SK-N-SH treated with all-trans-retinoic acid at 6 μM for 48 hours (cell line): Measurements from ENCODE around the gene TTLL4.

Source experiments
- ATAC-seq: fragments of 200-7000 bp; cut with Tn5 transposase; 3 replicates; pipeline ENCODE4 v1.9.1; 2020; ENCODE audit warnings: mild to moderate bottlenecking, moderate library complexity
- BACH2 ChIP-seq: fragments of 250-450 bp; sonication (Bioruptor Pico); IDR thresholded peaks from 2 replicates; pipeline ENCODE4 v1.9.0; 2021; ENCODE audit warnings: mild to moderate bottlenecking, borderline replicate concordance
- CSDC2 ChIP-seq: fragments of 250-450 bp; sonication (Bioruptor Pico); IDR thresholded peaks from 2 replicates; pipeline ENCODE4 v1.5.0; 2020; ENCODE audit warnings: mild to moderate bottlenecking, moderate library complexity
- ESRRG ChIP-seq: fragments of 250-450 bp; sonication (Bioruptor Pico); IDR thresholded peaks from 2 replicates; pipeline ENCODE4 v1.6.1; 2021; ENCODE audit warnings: mild to moderate bottlenecking
- GLIS3 ChIP-seq: fragments of 250-450 bp; sonication (Bioruptor Pico); IDR thresholded peaks from 2 replicates; pipeline ENCODE4 v1.5.0; 2020; ENCODE audit warnings: mild to moderate bottlenecking, moderate library complexity
- ISL1 ChIP-seq: fragments of 250-450 bp; sonication (Bioruptor Pico); IDR thresholded peaks from 2 replicates; pipeline ENCODE4 v2.1.2; 2022; ENCODE audit warnings: mild to moderate bottlenecking, moderate library complexity
- OSR1 ChIP-seq: fragments of 250-450 bp; sonication (Bioruptor Pico); IDR thresholded peaks from 2 replicates; pipeline ENCODE4 v1.8.0; 2022; ENCODE audit warnings: moderate library complexity, mild to moderate bottlenecking, inconsistent platforms
- PPARA ChIP-seq: fragments of 250-450 bp; sonication (Bioruptor Pico); IDR thresholded peaks from 2 replicates; pipeline ENCODE4 v1.5.0; 2020; ENCODE audit warnings: mild to moderate bottlenecking, borderline replicate concordance
- RARB ChIP-seq: fragments of 250-450 bp; sonication (Bioruptor Pico); IDR thresholded peaks from 2 replicates; pipeline ENCODE4 v1.8.0; 2021; ENCODE audit warnings: mild to moderate bottlenecking, moderate library complexity
- SNAI2 ChIP-seq: fragments of 250-450 bp; sonication (Bioruptor Pico); IDR thresholded peaks from 2 replicates; pipeline ENCODE4 v1.5.0; 2020; ENCODE audit warnings: mild to moderate bottlenecking, moderate library complexity
- TCF4 ChIP-seq: fragments of 250-450 bp; sonication (Bioruptor Pico); IDR thresholded peaks from 2 replicates; pipeline ENCODE4 v1.8.0; 2021; ENCODE audit warnings: mild to moderate bottlenecking, moderate library complexity, borderline replicate concordance
- TOX ChIP-seq: fragments of 250-450 bp; sonication (Bioruptor Pico); IDR thresholded peaks from 2 replicates; pipeline ENCODE4 v1.8.0; 2021; ENCODE audit warnings: mild to moderate bottlenecking, moderate library complexity, borderline replicate concordance
- ZFP3 ChIP-seq: fragments of 250-450 bp; sonication (Bioruptor Pico); IDR thresholded peaks from 2 replicates; pipeline ENCODE4 v1.5.0; 2020; ENCODE audit warnings: mild to moderate bottlenecking, moderate library complexity
- ZFP30 ChIP-seq: fragments of 450-650 bp; formaldehyde crosslinking; IDR thresholded peaks from 2 replicates; pipeline ENCODE4 v1.5.0; 2022; ENCODE audit warnings: mild to moderate bottlenecking, moderate library complexity
- ZNF565 ChIP-seq: fragments of 450-650 bp; formaldehyde crosslinking; conservative IDR thresholded peaks from 2 replicates; pipeline ENCODE4 v1.5.0; 2020; ENCODE audit warnings: low read depth, mild to moderate bottlenecking, moderate library complexity
- ZNF70 ChIP-seq: fragments of 450-650 bp; formaldehyde crosslinking; IDR thresholded peaks from 2 replicates; pipeline ENCODE4 v1.5.0; 2020; ENCODE audit warnings: mild to moderate bottlenecking, moderate library complexity
- ZNF8 ChIP-seq: fragments of 450-650 bp; formaldehyde crosslinking; IDR thresholded peaks from 2 replicates; pipeline ENCODE4 v1.5.0; 2020; ENCODE audit warnings: mild to moderate bottlenecking, moderate library complexity
- TF ChIP-seq, protein P1 (sequence below): fragments of 250-450 bp; sonication (Bioruptor Pico); IDR thresholded peaks from 2 replicates; pipeline ENCODE4 v1.5.0; 2020; ENCODE audit warnings: mild to moderate bottlenecking, moderate library complexity
- TF ChIP-seq, protein P2 (sequence below): fragments of 250-450 bp; sonication (Bioruptor Pico); IDR thresholded peaks from 2 replicates; pipeline ENCODE4 v1.5.1; 2020; ENCODE audit warnings: low read depth, mild to moderate bottlenecking, moderate library complexity
- TF ChIP-seq, protein P3 (sequence below): fragments of 250-450 bp; sonication (Bioruptor Pico); IDR thresholded peaks from 2 replicates; pipeline ENCODE4 v1.5.1; 2021; ENCODE audit warnings: mild to moderate bottlenecking, moderate library complexity
- TF ChIP-seq, protein P4 (sequence below): fragments of 250-450 bp; sonication (Bioruptor Pico); IDR thresholded peaks from 2 replicates; pipeline ENCODE4 v1.8.0; 2020; ENCODE audit warnings: mild to moderate bottlenecking, moderate library complexity, borderline replicate concordance

The TTLL4 gene

DNA sequence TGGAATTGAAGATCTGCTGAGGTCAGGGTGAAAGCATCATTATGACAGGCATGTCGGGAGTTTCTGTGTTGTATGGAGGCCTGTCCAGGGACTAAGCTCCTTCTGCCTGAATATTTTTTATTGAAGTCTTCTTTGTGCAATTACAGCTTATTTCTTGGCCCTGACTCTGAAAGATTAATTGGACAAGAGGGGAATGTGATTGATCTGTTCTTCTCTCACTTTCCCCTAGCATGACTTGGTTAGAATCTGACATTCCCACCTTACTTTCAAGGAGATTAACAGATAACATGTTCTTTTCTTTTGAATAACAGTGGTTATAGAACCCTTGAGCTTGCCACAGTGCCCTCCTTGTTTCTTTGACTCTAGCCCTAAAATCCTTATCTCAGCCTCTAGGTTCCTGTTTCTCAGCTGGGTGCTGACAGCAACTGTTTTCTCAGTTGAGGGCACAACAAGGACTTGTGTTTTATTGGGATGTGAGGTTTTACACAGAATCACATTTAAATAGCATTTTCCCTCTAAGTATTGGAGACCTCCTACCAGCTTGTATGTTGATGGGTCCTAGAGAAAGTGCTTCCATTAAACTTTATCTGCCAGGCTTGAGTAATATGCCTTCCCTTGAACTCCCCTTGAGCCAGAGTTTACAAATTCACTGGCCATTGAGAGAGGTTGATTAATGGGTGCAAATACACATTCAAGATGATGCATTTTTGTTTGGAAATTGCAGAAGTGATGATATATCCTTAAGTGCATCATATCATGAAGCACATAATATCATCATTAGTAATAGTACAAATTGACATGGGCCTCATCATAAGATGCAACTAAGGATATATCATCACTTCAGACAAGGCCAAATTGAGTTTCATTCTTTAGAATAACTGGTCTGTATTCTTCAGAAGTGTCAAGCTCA lies 12.5 kb downstream of the TTLL4 start:
- TF ChIP-seq ZNF8 (CRISPR knock-in tag) (no peak), TCF4 (CRISPR knock-in tag) (no peak), ZFP30 (CRISPR knock-in tag) (no peak), ZNF565 (CRISPR knock-in tag) (no peak), CSDC2 (CRISPR knock-in tag) (no peak), PPARA (CRISPR knock-in tag) (no peak), ZFP3 (CRISPR knock-in tag) (no peak), RARB (CRISPR knock-in tag) (no peak), ISL1 (CRISPR knock-in tag) (no peak), BACH2 (CRISPR knock-in tag) (no peak), OSR1 (no peak), ESRRG (CRISPR knock-in tag) (no peak), TOX (CRISPR knock-in tag) (no peak), SNAI2 (CRISPR knock-in tag) (no peak), GLIS3 (CRISPR knock-in tag) (no peak), ZNF70 (CRISPR knock-in tag) (no peak)
- TF ChIP-seq, protein P1, sequence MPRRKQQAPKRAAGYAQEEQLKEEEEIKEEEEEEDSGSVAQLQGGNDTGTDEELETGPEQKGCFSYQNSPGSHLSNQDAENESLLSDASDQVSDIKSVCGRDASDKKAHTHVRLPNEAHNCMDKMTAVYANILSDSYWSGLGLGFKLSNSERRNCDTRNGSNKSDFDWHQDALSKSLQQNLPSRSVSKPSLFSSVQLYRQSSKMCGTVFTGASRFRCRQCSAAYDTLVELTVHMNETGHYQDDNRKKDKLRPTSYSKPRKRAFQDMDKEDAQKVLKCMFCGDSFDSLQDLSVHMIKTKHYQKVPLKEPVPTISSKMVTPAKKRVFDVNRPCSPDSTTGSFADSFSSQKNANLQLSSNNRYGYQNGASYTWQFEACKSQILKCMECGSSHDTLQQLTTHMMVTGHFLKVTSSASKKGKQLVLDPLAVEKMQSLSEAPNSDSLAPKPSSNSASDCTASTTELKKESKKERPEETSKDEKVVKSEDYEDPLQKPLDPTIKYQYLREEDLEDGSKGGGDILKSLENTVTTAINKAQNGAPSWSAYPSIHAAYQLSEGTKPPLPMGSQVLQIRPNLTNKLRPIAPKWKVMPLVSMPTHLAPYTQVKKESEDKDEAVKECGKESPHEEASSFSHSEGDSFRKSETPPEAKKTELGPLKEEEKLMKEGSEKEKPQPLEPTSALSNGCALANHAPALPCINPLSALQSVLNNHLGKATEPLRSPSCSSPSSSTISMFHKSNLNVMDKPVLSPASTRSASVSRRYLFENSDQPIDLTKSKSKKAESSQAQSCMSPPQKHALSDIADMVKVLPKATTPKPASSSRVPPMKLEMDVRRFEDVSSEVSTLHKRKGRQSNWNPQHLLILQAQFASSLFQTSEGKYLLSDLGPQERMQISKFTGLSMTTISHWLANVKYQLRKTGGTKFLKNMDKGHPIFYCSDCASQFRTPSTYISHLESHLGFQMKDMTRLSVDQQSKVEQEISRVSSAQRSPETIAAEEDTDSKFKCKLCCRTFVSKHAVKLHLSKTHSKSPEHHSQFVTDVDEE, result no peak
- TF ChIP-seq, protein P2, sequence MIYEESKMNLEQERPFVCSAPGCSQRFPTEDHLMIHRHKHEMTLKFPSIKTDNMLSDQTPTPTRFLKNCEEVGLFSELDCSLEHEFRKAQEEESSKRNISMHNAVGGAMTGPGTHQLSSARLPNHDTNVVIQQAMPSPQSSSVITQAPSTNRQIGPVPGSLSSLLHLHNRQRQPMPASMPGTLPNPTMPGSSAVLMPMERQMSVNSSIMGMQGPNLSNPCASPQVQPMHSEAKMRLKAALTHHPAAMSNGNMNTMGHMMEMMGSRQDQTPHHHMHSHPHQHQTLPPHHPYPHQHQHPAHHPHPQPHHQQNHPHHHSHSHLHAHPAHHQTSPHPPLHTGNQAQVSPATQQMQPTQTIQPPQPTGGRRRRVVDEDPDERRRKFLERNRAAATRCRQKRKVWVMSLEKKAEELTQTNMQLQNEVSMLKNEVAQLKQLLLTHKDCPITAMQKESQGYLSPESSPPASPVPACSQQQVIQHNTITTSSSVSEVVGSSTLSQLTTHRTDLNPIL (CRISPR knock-in tag), result no peak
- TF ChIP-seq, protein P3, sequence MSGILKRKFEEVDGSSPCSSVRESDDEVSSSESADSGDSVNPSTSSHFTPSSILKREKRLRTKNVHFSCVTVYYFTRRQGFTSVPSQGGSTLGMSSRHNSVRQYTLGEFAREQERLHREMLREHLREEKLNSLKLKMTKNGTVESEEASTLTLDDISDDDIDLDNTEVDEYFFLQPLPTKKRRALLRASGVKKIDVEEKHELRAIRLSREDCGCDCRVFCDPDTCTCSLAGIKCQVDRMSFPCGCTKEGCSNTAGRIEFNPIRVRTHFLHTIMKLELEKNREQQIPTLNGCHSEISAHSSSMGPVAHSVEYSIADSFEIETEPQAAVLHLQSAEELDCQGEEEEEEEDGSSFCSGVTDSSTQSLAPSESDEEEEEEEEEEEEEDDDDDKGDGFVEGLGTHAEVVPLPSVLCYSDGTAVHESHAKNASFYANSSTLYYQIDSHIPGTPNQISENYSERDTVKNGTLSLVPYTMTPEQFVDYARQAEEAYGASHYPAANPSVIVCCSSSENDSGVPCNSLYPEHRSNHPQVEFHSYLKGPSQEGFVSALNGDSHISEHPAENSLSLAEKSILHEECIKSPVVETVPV (CRISPR knock-in tag), result no peak
- TF ChIP-seq, protein P4, sequence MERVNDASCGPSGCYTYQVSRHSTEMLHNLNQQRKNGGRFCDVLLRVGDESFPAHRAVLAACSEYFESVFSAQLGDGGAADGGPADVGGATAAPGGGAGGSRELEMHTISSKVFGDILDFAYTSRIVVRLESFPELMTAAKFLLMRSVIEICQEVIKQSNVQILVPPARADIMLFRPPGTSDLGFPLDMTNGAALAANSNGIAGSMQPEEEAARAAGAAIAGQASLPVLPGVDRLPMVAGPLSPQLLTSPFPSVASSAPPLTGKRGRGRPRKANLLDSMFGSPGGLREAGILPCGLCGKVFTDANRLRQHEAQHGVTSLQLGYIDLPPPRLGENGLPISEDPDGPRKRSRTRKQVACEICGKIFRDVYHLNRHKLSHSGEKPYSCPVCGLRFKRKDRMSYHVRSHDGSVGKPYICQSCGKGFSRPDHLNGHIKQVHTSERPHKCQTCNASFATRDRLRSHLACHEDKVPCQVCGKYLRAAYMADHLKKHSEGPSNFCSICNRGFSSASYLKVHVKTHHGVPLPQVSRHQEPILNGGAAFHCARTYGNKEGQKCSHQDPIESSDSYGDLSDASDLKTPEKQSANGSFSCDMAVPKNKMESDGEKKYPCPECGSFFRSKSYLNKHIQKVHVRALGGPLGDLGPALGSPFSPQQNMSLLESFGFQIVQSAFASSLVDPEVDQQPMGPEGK (CRISPR knock-in tag), result no peak
- TF ChIP-seq, all 23 proteins: peak for 0
- ATAC-seq, result no peak

DNA sequence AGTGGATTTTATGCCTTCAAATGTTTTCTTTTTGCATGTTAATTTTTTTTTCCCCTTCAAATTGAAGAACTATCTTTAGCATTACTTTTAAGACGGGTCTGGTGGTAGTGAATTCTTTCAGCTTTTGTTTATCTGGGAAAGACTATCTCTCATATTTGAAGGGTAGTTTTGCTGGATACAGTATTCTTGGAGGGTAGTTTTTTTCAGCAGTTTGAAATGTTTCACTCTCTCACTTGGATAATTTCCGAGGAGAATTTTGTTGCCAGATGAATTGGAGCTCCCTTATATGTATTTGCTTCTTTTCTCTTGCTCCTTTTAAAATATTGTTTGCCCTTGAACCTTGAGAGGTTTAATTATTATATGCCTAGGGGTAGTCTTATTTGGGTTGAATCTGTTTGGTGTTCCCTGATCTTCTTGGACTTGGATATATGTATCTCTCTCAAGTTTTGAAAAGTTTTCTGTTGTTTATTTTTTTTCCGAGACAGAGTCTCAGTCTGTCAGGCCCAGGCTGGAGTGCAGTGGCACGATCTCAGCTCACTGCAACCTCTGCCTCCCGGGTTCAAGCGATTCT lies 15.5 kb downstream of the TTLL4 start:
- no peak for ATAC-seq

More for the DNA sequence above, 15.5 kb downstream of the TTLL4 start:
- TF ChIP-seq CSDC2 (CRISPR knock-in tag) (no peak), OSR1 (no peak), RARB (CRISPR knock-in tag) (no peak), ZFP3 (CRISPR knock-in tag) (no peak), TCF4 (CRISPR knock-in tag) (no peak), PPARA (CRISPR knock-in tag) (no peak), ZFP30 (CRISPR knock-in tag) (no peak)
- TF ChIP-seq, protein P1, result no peak
